ENCODE measurements around the gene SULT2A1.

DNA sequence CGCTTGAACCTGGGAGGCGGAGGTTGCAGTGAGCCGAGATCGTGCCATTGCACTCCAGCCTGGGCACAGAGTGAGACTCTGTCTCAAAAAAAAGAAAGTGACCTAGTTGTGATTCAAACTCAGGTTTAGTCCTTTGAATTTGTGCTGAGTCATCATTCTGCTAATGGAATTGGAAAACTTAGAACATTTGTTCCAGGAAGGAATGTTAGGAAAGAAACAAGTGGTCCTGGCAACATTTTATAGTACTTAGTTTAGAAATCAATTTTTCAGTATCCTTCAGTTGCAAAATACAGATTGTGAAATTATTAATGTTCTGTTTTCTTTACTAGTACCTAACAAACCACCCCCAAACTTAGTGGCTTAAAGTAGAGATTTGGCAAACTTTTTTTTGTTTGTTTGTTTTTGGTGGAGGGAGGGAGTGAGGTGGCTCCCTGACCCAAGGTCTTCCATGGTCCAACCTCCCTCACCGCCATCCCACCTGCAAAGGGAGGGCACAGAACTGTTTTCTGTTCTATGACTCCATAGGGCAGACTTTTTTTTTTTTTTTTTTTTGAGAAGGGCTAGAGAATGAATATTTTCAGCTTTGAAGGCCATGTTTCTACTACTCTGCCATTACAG is 9.2 kb upstream of the SULT2A1 start:
- TF ChIP-seq, protein P1, sequence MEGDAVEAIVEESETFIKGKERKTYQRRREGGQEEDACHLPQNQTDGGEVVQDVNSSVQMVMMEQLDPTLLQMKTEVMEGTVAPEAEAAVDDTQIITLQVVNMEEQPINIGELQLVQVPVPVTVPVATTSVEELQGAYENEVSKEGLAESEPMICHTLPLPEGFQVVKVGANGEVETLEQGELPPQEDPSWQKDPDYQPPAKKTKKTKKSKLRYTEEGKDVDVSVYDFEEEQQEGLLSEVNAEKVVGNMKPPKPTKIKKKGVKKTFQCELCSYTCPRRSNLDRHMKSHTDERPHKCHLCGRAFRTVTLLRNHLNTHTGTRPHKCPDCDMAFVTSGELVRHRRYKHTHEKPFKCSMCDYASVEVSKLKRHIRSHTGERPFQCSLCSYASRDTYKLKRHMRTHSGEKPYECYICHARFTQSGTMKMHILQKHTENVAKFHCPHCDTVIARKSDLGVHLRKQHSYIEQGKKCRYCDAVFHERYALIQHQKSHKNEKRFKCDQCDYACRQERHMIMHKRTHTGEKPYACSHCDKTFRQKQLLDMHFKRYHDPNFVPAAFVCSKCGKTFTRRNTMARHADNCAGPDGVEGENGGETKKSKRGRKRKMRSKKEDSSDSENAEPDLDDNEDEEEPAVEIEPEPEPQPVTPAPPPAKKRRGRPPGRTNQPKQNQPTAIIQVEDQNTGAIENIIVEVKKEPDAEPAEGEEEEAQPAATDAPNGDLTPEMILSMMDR (IDR thresholded peaks at IDR 0.05), result no peak
- no peak for TF ChIP-seq EP300 (IDR thresholded peaks at IDR 0.05)
- no peak for TF ChIP-seq POLR2AphosphoS5 (IDR thresholded peaks at IDR 0.05)
- no peak for TF ChIP-seq POLR2A (IDR thresholded peaks at IDR 0.05)
